Rectal smooth muscle tissue (tissue), 1 donor: ENCODE measurements around the gene SLC43A2.
"Not testable (repeated sequence)": the region's sequence is repeated elsewhere in the genome, so short reads cannot be mapped to it uniquely, and the experiment has no call there.

Source experiments
- H3K27ac ChIP-seq: one replicate; pipeline ENCODE4 v1.7.0; 2013; ENCODE audit warnings: low read depth, low read length, inconsistent platforms
- H3K27me3 ChIP-seq: one replicate; pipeline ENCODE4 v1.7.0; 2013; ENCODE audit warnings: low read length; ENCODE audit not compliant: control insufficient read depth, insufficient read depth
- H3K36me3 ChIP-seq: one replicate; pipeline ENCODE4 v1.7.0; 2013; ENCODE audit warnings: low read length; ENCODE audit not compliant: control insufficient read depth, insufficient read depth
- H3K4me1 ChIP-seq: one replicate; pipeline ENCODE4 v1.7.0; 2013; ENCODE audit warnings: low read length; ENCODE audit not compliant: control insufficient read depth, insufficient read depth
- H3K4me3 ChIP-seq: one replicate; pipeline ENCODE4 v1.7.0; 2013; ENCODE audit warnings: low read length
- H3K9ac ChIP-seq: one replicate; pipeline ENCODE4 v1.7.0; 2013; ENCODE audit warnings: low read length

The SLC43A2 gene

GRCh38 chr17:1545618-1546017, 83.0 kb downstream of the SLC43A2 start:
- no peak overlapping the region for H3K4me3 ChIP-seq
- peaks cover 29% of the 10 kb centered on the region for H3K36me3 ChIP-seq
- H3K27ac ChIP-seq: no peak overlapping the region
- H3K27me3 ChIP-seq: no peaks in the 10 kb centered on the region
- H3K9ac ChIP-seq: no peak overlapping the region
- no peaks in the 10 kb centered on the region for H3K4me1 ChIP-seq

DNA sequence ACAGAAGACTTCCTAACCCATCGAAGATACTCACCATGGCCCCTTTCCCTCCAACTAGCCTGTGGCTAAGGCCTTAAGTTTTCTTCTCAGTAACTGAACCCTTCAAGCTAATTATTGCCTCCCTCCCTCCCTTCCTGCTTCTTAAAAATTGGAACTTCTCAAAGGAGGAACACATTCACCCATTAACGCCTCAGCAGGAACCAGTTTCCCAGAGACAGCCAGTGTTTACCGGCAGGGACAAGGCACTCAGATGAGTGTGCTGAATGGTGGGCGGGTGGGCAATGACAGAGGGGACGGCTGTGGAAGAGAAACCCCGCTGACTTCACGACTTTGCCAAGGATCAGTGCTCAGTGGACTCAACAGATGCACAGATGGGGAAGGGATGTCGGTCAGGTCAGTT, 86.3 kb downstream of the SLC43A2 start:
- peaks cover 30% of the 10 kb centered on the region for H3K36me3 ChIP-seq
- no peak overlapping the region for H3K4me3 ChIP-seq
- H3K9ac ChIP-seq: no peak overlapping the region
- no peaks in the 10 kb centered on the region for H3K27me3 ChIP-seq
- H3K4me1 ChIP-seq: no peaks in the 10 kb centered on the region
- no peak overlapping the region for H3K27ac ChIP-seq

GRCh38 chr17:1541367-1541904, 87.2 kb downstream of the SLC43A2 start:
- Histone ChIP-seq H3K36me3 (peaks cover 29% of the 10 kb centered on the region), H3K9ac (no peak overlapping the region), H3K27me3 (no peaks in the 10 kb centered on the region), H3K4me3 (no peak overlapping the region), H3K4me1 (no peaks in the 10 kb centered on the region), H3K27ac (no peak overlapping the region)

DNA sequence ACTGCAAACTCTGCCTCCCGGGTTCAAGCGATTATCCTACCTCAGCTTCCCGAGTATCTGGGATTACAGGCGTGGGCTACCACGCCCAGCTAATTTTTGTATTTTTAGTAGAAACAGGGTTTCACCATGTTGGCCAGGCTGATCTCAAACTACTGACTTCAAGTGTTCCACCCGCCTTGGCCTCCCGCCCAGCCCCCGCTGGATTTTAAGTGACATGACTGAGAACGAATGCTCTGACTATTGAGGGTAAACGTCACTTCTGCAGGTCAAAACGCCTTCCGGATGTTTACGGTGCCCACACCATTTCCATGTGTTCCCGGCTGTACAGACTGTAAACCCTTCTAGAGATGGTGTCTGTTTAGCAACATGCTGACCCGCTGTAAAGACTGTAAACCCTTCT, 88.8 kb downstream of the SLC43A2 start:
- Histone ChIP-seq H3K27ac (no peak overlapping the region), H3K4me1 (no peaks in the 10 kb centered on the region), H3K36me3 (peaks cover 24% of the 10 kb centered on the region), H3K9ac (no peak overlapping the region), H3K4me3 (no peak overlapping the region), H3K27me3 (no peaks in the 10 kb centered on the region)

DNA sequence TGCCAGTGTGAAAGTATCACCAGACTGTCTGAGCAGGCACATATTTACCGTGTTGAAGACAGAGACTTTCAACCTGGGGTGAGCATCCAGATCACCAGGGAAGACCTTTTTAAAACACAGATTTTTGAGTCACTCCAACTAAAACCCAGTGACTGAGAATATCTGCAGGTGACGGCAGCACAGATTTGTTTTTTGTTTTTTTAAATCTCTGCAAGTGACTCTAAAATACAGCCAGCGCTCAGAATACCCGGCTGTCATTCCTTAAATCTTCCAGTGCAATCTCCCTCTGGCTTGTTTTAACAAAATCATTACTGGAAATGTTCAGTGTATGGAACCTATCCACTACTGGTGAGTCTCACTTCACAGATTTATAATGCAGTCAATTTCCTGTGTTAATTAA, 92.9 kb downstream of the SLC43A2 start:
- no peak overlapping the region for H3K9ac ChIP-seq
- H3K4me3 ChIP-seq: no peak overlapping the region
- H3K27ac ChIP-seq: no peak overlapping the region
- H3K4me1 ChIP-seq: no peaks in the 10 kb centered on the region
- no peaks in the 10 kb centered on the region for H3K27me3 ChIP-seq
- H3K36me3 ChIP-seq: peaks cover 29% of the 10 kb centered on the region

GRCh38 chr17:1533661-1534325, 94.8 kb downstream of the SLC43A2 start:
- no peak overlapping the region for H3K4me3 ChIP-seq

GRCh38 chr17:1532836-1533602, 95.6 kb downstream of the SLC43A2 start:
- no peaks in the 10 kb centered on the region for H3K27me3 ChIP-seq
- H3K27ac ChIP-seq: no peak overlapping the region
- peaks cover 24% of the 10 kb centered on the region for H3K36me3 ChIP-seq
- H3K4me1 ChIP-seq: no peaks in the 10 kb centered on the region
- no peak overlapping the region for H3K4me3 ChIP-seq
- H3K9ac ChIP-seq: no peak overlapping the region

More at GRCh38 chr17:1533661-1534325, 94.8 kb downstream of the SLC43A2 start:
- Histone ChIP-seq H3K27me3 (no peaks in the 10 kb centered on the region), H3K9ac (no peak overlapping the region), H3K36me3 (peaks cover 31% of the 10 kb centered on the region), H3K4me1 (no peaks in the 10 kb centered on the region), H3K27ac (no peak overlapping the region)

- H3K27ac ChIP-seq: no peak overlapping the region
- H3K36me3 ChIP-seq: peaks cover 26% of the 10 kb centered on the region
- no peak overlapping the region for H3K9ac ChIP-seq
- no peaks in the 10 kb centered on the region for H3K4me1 ChIP-seq
- H3K4me3 ChIP-seq: no peak overlapping the region
- no peaks in the 10 kb centered on the region for H3K27me3 ChIP-seq
Observed at GRCh38 chr17:1529863-1530262, 98.8 kb downstream of the SLC43A2 start.

- not testable (repeated sequence) for H3K27me3 ChIP-seq, H3K4me1 ChIP-seq, H3K4me3 ChIP-seq, H3K27ac ChIP-seq, H3K9ac ChIP-seq
- H3K36me3 ChIP-seq: peaks cover 11% of the 10 kb centered on the region
Observed at GRCh38 chr17:1526876-1527275, 101.8 kb downstream of the SLC43A2 start.

GRCh38 chr17:1522626-1523025, 106.0 kb downstream of the SLC43A2 start:
- Histone ChIP-seq H3K4me1 (peaks cover 1% of the 10 kb centered on the region), H3K27me3 (no peaks in the 10 kb centered on the region), H3K4me3 (no peak overlapping the region), H3K9ac (no peak overlapping the region), H3K36me3 (peaks cover 11% of the 10 kb centered on the region), H3K27ac (no peak overlapping the region)

DNA sequence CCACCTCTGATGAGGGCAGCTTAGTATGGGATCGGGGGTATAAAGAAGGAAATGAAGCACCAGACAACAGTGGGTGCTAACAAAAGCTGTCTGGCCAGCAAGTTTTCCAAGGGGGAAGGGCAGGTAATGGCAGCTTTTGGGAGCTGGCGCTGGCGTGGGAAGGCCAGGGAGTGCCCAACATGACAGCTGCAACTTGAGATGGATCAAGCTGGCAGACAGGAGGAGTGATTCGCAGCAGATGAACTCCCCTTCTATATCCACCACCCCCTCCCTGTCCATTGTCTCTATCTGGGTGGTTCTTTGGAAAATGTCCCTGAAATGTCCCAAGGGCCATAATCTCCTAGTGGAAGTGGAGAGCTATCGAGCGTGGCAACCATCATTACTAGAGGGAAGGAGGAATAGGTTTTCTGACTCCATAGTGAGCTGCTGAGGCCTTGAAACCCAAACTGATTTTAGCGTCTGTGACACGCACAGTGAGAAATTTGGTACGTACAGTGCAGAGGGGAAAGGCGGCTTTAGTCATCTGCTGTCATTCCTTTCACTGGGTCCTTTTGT, 107.5 kb downstream of the SLC43A2 start:
- Histone ChIP-seq H3K36me3 (peaks cover 11% of the 10 kb centered on the region), H3K4me3 (no peak overlapping the region), H3K9ac (no peak overlapping the region), H3K27me3 (no peaks in the 10 kb centered on the region), H3K4me1 (peaks cover 3% of the 10 kb centered on the region), H3K27ac (no peak overlapping the region)

DNA sequence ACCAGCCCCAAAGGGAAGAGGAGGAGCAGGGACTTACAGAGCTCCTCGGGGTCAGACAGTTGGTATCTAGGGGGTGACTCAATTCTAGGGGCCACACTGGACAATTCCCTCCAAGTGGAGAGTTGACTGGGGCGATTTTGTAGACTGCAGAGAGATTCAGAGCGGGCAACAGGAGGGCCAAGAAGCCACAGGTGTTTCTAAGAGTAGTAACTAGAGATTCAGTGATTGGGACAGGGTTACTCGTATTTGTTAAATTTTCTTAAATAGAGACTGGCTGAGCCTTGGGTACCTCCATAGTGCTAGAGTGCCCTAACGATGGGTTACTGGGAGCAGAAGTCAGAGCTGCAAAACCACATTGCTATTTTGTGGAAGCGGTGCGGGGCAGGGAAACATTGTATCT, 109.0 kb downstream of the SLC43A2 start:
- no peaks in the 10 kb centered on the region for H3K27me3 ChIP-seq
- no peak overlapping the region for H3K4me3 ChIP-seq
- peaks cover 6% of the 10 kb centered on the region for H3K36me3 ChIP-seq
- peaks cover 11% of the 10 kb centered on the region for H3K4me1 ChIP-seq
- H3K9ac ChIP-seq: no peak overlapping the region
- H3K27ac ChIP-seq: no peak overlapping the region
